CD14-positive monocyte (primary cell): ENCODE results near the gene INF2. TPM values are rescaled to one million over a fixed set of nuclear protein-coding genes. Genes with fewer than 3 reads are reported as not detected.

ENCODE experiments used
- DNase-seq, 3 donors: peaks; one replicate each; pipeline ENCODE4 v3.0.0-alpha.2; 2011 to 2022
- H2AFZ ChIP-seq: 2 replicates; pipeline ENCODE4 v1.6.0; 2012; ENCODE audit warnings: mild to moderate bottlenecking, low read depth, low read length, inconsistent platforms; ENCODE audit not compliant: insufficient read depth, poor library complexity, severe bottlenecking
- H3K27ac ChIP-seq, 2 donors: 1 replicate in 1 of 2; 2 replicates in 1 of 2; pipeline ENCODE4 v1.5.1; 2012 to 2013; ENCODE audit warnings: low read length in 2 of 2, control low read depth in 1 of 2, inconsistent platforms in 1 of 2, low read depth in 1 of 2, mild to moderate bottlenecking in 1 of 2
- H3K27me3 ChIP-seq, 2 donors: one replicate each; pipeline versions ENCODE4 v1.6.0 to v1.6.1; 2011 to 2013; ENCODE audit warnings: low read length in 2 of 2; ENCODE audit not compliant: control insufficient read depth in 2 of 2, insufficient read depth in 2 of 2
- H3K36me3 ChIP-seq, 2 donors: replicated peaks in 1 of 2; 1 replicate in 1 of 2; 2 replicates in 1 of 2; pipeline versions ENCODE4 v1.5.1 to v1.6.1; 2012 to 2013; ENCODE audit warnings: low read length in 2 of 2, control low read depth in 1 of 2, inconsistent platforms in 1 of 2, mild to moderate bottlenecking in 1 of 2; ENCODE audit not compliant: insufficient read depth in 2 of 2, control insufficient read depth in 1 of 2
- H3K4me1 ChIP-seq, 2 donors: 1 replicate in 1 of 2; 2 replicates in 1 of 2; pipeline versions ENCODE4 v1.5.1 to v1.6.1; 2012 to 2013; ENCODE audit warnings: low read length in 2 of 2, control low read depth in 1 of 2, inconsistent platforms in 1 of 2, mild to moderate bottlenecking in 1 of 2, moderate library complexity in 1 of 2; ENCODE audit not compliant: insufficient read depth in 2 of 2, control insufficient read depth in 1 of 2
- H3K4me2 ChIP-seq: replicated peaks from 2 replicates; pipeline ENCODE3; 2012; ENCODE audit warnings: low read length, moderate library complexity, mild to moderate bottlenecking; ENCODE audit not compliant: poor library complexity, severe bottlenecking; ENCODE audit errors: extremely low read depth
- H3K4me3 ChIP-seq, 3 experiments: fragments of 200-600 bp in 1 of 3; sonication (generic) in 1 of 3; replicated peaks in 1 of 3; 1 replicate in 2 of 3; 2 replicates in 1 of 3; pipeline ENCODE4 v1.5.1; 2011 to 2013; ENCODE audit warnings: low read length in 3 of 3, mild to moderate bottlenecking in 3 of 3, control low read depth in 2 of 3, low read depth in 2 of 3, inconsistent platforms in 1 of 3, moderate library complexity in 1 of 3
- H3K79me2 ChIP-seq: 2 replicates; pipeline ENCODE4 v1.6.0; 2012; ENCODE audit warnings: mild to moderate bottlenecking, control low read depth, inconsistent platforms, low read length, moderate library complexity; ENCODE audit not compliant: insufficient read depth
- H3K9ac ChIP-seq: 2 replicates; pipeline ENCODE4 v1.6.0; 2017; ENCODE audit warnings: low read length, mild to moderate bottlenecking; ENCODE audit not compliant: insufficient read depth, poor library complexity, severe bottlenecking
- H3K9me3 ChIP-seq, 2 donors: replicated peaks in 1 of 2; 1 replicate in 1 of 2; 2 replicates in 1 of 2; pipeline versions ENCODE4 v1.5.1 to v1.6.1; 2012 to 2013; ENCODE audit warnings: low read length in 2 of 2, control low read depth in 1 of 2; ENCODE audit not compliant: control insufficient read depth in 1 of 2, insufficient read depth in 1 of 2
- H4K20me1 ChIP-seq: 2 replicates; pipeline ENCODE4 v1.6.0; 2012; ENCODE audit warnings: mild to moderate bottlenecking, low read length, control low read depth, moderate library complexity; ENCODE audit not compliant: insufficient read depth
- H3K27ac Mint-ChIP-seq, 7 donors: one replicate each; pipeline ENCODE4 v1.8.0; 2020; ENCODE audit warnings: mild to moderate bottlenecking in 7 of 7, mixed read lengths in 7 of 7, moderate library complexity in 6 of 7, inconsistent platforms in 2 of 7
- H3K27me3 Mint-ChIP-seq, 3 donors: one replicate each; pipeline ENCODE4 v1.8.0; 2021 to 2022; ENCODE audit warnings: low read depth in 3 of 3, mild to moderate bottlenecking in 3 of 3, mixed read lengths in 3 of 3, moderate library complexity in 3 of 3, inconsistent platforms in 1 of 3
- H3K36me3 Mint-ChIP-seq, 2 donors: one replicate each; pipeline ENCODE4 v1.8.0; 2020; ENCODE audit warnings: mixed read lengths in 2 of 2, inconsistent platforms in 1 of 2, mild to moderate bottlenecking in 1 of 2
- H3K4me1 Mint-ChIP-seq: one replicate; pipeline ENCODE4 v1.8.0; 2020; ENCODE audit warnings: mild to moderate bottlenecking, mixed read lengths
- H3K4me3 Mint-ChIP-seq, 2 donors: one replicate each; pipeline ENCODE4 v1.8.0; 2020; ENCODE audit warnings: mild to moderate bottlenecking in 2 of 2, mixed read lengths in 2 of 2, moderate library complexity in 1 of 2
- H3K9me3 Mint-ChIP-seq, 7 donors: one replicate each; pipeline ENCODE4 v1.8.0; 2020 to 2022; ENCODE audit warnings: mixed read lengths in 7 of 7, mild to moderate bottlenecking in 6 of 7, moderate library complexity in 6 of 7, inconsistent platforms in 2 of 7
- CTCF ChIP-seq: fragments of 200-600 bp; IDR thresholded peaks from one replicate; pipeline ENCODE4 v1.8.0; 2022; ENCODE audit warnings: antibody characterized with exemption, mild to moderate bottlenecking
- WGBS: methylation state at CpG from one replicate; pipeline ENCODE4 v1.1.5; 2013; ENCODE audit warnings: missing lambda C conversion rate; ENCODE audit not compliant: insufficient coverage; 5-methylcytosine and 5-hydroxymethylcytosine counted together
- intact Hi-C, 2 donors: fragments of 100-400 bp; cut with micrococcal nuclease; formaldehyde crosslinking; loops; one replicate each; pipeline versions ENCODE4 v1.15.0 to v1.15.1; 2023
- polyA plus RNA-seq, 3 donors: library from polyadenylated mRNA; depleted of rRNA in 1 of 3; unstranded in 2 of 3; stranded (reverse) in 1 of 3; fragments of 300-500 nt in 2 of 3; fragments of >200 nt in 1 of 3; fragmentation: Illumina TruSeq in 2 of 3; gene quantifications; 1 replicate in 2 of 3; 2 replicates in 1 of 3; pipeline ENCODE4 v1.2.3, GENCODE V29; 2012 to 2021

Gene INF2
- polyA plus RNA-seq, 3 donors = 2.9 to 23.3 (median 3.8) TPM

- peaks cover 18 to 29% of the 10 kb centered on the region in 2 donors for H3K9me3 ChIP-seq
- Mint-ChIP-seq H3K27ac (no peak overlapping the region), H3K4me1 (peaks cover 26% of the 10 kb centered on the region), H3K27me3 (peaks cover 31 to 33% (median 33%) of the 10 kb centered on the region in 3 donors), H3K36me3 (no peaks in the 10 kb centered on the region), H3K4me3 (no peak overlapping the region), H3K9me3 (peaks cover 17 to 42% (median 23%) of the 10 kb centered on the region in 7 donors)
- H3K27ac ChIP-seq = no peak overlapping the region
- no peaks in the 10 kb centered on the region for H3K36me3 ChIP-seq
- TF ChIP-seq CTCF = no peak
- H3K4me3 ChIP-seq = no peak overlapping the region
- DNase-seq = no peak
- peaks cover 0 to 28% of the 10 kb centered on the region in 2 donors for H3K27me3 ChIP-seq
- intact Hi-C loops = no loop called here
- no peaks in the 10 kb centered on the region for H4K20me1 ChIP-seq
- no peaks in the 10 kb centered on the region for H3K79me2 ChIP-seq
- H2AFZ ChIP-seq = no peak overlapping the region
- H3K4me1 ChIP-seq = peaks cover 15 to 20% of the 10 kb centered on the region in 2 donors
- no peak overlapping the region for H3K9ac ChIP-seq
- H3K4me2 ChIP-seq = no peak overlapping the region
- WGBS = 94% methylated on average over 28 of the region's 29 CpGs
These were observed 33.3 kb upstream of the INF2 start for GRCh38 chr14:104656014-104656714.

GRCh38 chr14:104657101-104657524 is 32.3 kb upstream of the INF2 start:
- no peaks in the 10 kb centered on the region for H3K36me3 ChIP-seq
- peaks cover 0 to 28% of the 10 kb centered on the region in 2 donors for H3K27me3 ChIP-seq
- intact Hi-C loops = no loop called here
- H3K79me2 ChIP-seq = no peaks in the 10 kb centered on the region
- H2AFZ ChIP-seq = no peak overlapping the region
- H3K27ac ChIP-seq = no peak overlapping the region
- no peaks in the 10 kb centered on the region for H4K20me1 ChIP-seq
- no peak for TF ChIP-seq CTCF
- Mint-ChIP-seq H3K27ac (no peak overlapping the region), H3K9me3 (peaks cover 14 to 38% (median 24%) of the 10 kb centered on the region in 7 donors), H3K36me3 (no peaks in the 10 kb centered on the region), H3K4me3 (peak overlapping the region in 1 of 2 donors; percentile 23), H3K27me3 (peaks cover 29 to 36% (median 33%) of the 10 kb centered on the region in 3 donors), H3K4me1 (peaks cover 26% of the 10 kb centered on the region)
- peaks cover 18 to 25% of the 10 kb centered on the region in 2 donors for H3K9me3 ChIP-seq
- WGBS = 0% methylated on average over 5 of the region's 8 CpGs
- peak in 2 of 3 donors; percentile 23 to 26 for DNase-seq
- no peak overlapping the region for H3K9ac ChIP-seq
- H3K4me2 ChIP-seq = no peak overlapping the region
- H3K4me3 ChIP-seq = no peak overlapping the region
- peaks cover 15 to 20% of the 10 kb centered on the region in 2 donors for H3K4me1 ChIP-seq
